GM19463 (cell line): ENCODE results near the gene PDE11A.

Experiments used
- ATAC-seq: cut with Tn5 transposase; IDR thresholded peaks from one replicate; pipeline ENCODE4 v1.9.1; 2021; ENCODE audit warnings: mild to moderate bottlenecking, moderate library complexity; ENCODE audit not compliant: unreplicated experiment

Gene PDE11A

DNA sequence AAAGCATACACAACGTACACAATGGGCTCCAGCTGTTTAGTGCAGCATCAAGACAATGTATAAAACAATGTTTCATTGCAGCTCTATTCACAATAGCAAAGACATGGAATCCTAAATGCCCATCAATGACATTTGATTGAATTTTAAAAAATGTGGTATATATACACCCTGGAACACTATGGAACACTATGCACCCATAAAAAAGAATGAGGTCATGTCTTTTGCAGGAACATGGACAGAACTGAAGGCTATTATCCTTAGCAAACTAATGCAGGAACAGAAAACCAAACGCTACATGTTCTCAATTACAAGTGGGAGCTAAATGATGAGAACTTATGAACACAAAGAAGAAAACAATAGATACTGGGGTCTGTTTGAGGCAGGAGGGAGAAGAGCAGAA lies 364.5 kb downstream of the PDE11A start:
- ATAC-seq, result no peak

DNA sequence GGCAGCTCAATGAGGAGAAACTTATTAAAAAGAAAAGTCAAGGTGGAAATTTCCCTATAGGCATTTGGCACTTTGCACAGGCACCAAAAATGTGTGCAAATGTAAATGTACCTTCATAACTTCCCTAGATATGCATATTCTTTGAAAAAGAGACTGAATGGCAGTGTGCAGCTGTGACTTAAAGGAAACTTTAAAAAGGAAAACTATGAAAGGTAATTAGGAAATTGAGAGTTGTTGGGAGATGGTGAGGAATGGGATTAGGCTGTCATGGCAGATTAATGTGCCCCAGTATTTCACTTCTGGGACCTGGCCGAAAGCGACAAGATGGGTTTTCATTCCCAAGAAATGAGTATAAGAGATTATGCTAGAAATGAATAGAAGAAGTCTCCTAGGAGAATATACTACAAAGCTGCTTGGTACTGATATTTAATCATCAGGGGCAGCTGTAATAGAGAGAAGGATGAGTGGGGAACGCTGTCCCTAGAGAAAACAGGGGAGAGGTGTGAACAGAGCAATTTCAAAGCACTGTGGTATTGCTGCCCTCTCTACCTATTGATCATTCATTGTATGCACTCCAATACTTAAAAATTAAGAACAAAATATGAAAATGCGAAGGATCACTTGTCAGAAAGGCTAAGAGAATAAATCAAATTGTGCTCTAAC lies 366.9 kb downstream of the PDE11A start:
- ATAC-seq, result no peak

DNA sequence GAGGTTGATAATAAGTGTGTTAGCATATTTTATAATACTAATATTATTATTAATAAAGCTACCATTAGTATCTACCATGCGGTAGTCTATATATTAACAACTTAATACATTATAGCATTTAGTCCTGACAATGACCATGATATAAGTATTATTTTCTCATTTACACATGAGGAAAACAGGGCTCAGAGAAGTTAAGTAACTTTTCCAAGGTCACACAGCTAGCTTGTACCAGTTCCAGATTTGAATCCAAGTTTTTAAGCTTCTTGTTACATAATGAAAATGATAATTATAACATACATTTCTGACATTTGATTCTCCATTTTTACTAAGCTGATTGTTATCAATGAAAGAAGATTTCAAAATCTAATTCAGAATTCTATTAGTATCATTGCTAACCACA lies 369.4 kb downstream of the PDE11A start:
- ATAC-seq, result no peak

DNA sequence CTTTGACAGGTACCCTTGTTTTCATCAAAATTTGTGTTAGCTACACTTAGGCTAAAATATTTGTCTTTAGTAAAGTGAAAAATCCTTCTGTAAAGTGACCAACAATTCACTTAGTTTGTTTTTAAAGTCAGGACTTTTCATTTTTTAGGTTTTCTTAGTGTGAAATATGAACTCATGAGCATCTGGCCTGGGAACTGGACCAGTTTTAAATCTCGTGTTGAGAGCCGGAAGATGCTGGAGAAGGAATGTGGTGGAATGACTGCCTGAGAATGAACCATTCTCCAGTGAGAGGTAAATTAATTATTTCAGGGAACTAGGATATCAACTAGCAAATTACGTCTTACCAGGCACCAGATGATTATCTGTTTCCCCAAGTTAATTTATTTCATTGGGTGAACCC lies 374.3 kb downstream of the PDE11A start:
- no peak for ATAC-seq

DNA sequence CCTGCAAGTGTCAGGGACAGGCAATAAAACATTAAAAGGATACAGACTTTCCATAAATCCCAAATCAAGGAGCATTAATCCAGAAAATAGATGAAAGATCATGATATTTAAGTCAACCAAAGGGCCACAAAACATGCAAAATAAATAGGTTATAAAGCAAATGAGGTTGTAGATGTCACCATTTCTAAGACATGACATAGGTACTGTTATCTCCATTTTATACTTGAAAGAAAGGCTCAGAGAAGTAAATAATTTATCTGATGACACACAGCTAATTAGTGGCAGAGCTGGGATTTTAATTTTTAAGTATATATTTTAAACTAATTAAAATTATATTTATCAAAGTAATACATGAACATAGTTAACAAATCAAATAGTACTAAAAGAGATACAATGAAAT lies 378.2 kb downstream of the PDE11A start:
- ATAC-seq, result no peak

DNA sequence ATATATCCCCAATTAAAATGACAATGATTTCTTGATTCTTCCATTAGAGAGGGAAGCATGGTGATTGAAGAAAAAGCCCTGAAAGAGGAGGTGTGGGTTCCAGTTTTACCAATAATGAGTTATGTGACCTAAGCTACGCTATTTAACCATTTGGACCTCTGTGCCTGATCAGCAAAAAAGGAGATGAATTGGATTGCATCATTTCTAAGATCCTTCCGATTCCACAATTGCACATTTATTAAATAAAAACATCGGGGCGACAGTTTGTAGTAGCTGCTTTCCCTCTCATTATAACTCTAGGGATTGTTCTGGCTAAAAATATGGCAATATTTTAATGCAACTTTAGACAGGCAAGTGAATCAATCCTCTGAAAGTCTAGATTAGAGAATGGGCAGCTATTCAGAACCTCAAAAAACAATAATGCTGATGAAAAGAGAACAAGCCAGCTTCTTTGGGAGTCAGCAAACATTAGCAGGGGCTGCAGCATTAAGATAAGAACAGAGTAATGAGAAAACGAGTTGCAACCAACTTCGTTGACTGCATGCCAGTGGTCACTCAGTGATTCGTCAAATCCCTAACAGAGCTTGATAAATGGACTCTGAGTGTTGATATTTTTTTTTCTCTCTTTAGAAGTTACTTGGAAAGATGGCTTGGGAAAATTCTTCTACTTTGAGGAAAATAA lies 378.8 kb downstream of the PDE11A start:
- ATAC-seq, result no peak

DNA sequence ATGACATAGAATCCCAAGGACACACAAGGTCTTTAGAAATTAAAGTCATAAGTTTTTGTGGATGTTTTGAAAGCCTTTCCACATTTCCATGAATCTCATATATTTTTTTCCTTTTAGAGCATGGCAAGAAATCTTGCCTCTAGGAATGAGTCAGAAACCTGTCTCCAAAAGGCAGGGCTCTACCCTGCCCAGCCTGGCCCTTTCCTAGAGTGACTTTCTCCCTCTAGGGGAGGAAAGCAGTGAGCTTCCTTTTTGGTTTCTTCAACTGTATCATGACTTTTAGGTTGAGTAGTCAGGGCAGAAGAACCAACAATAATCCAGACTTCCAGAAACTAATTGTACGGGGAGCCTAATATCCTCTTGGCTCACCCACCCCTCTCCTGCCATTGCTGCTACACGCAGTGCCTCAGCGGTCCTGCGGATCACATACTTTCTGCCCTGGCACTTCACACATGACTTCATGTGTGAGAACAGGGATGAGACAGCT lies 379.8 kb downstream of the PDE11A start:
- no peak for ATAC-seq

DNA sequence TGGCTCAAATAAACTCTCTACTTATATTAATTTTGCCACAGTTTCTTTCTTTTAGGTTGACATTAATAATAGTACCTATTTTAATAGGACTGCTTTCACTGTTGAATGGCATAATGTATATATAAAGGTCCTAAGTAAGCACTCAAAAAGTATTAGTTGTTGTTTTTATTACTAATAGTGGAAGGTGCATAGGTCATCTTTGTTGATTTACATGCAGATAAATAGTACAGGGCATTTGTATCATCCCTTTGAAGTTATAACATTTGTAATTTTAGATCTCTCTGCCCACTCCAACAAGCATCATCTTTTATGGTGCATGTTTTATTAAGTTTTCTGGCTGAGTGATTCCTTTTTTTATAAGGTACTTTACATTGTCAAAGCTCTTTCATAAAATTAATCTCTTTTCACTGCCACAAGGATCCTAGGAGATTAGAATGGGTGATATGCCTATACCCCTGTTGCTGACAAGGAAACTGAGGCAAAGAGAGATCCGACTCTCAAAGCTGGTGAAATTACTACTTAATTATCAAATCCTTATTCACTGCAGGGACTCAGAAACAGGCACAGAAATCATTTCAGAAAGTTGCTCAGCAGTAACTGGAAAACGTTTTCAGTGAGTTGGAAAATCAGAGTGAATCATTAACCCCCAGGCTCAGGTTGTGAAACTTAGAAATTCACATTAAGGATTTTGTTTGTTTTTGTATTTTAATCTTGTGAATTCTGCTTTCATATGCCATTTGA lies 380.4 kb downstream of the PDE11A start:
- ATAC-seq, result no peak

DNA sequence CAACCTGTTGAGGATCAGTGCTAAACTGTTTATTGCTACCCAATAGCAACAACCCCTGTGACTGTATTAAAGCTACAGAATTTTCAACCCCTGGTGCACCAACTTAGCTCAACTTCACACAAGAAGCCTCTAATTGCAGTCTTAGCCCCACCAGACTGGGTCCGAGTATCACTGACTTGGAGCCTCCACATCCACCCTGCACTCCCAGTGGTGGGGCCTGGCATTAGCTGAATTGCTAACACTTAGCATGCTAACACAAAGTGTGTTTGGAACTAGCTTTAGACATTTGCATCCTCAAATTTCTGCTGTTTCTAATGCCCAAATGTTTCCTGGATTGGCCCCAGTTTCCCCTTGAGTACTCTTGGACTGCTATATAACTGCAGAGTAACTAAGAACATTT lies 381.4 kb downstream of the PDE11A start:
- ATAC-seq, result no peak

DNA sequence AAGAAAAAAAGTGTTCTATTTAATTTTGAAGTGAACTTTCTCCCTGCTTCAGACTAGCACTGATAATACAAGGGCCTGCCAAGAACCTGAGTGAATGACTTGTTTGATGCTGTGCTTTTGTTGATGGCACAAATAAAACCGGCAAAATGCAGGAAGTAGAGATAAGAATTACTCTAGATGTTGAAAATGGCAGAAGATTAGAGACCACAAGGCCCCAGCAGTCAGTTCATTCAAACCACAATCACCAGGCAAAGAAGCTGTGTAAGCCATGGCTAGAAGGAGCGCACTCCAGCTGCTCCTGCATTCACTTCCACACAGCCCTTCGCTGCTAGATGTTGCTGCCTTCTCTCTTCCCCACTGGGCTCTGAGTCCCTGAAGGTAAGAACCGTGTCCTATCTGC lies 383.0 kb downstream of the PDE11A start:
- no peak for ATAC-seq

DNA sequence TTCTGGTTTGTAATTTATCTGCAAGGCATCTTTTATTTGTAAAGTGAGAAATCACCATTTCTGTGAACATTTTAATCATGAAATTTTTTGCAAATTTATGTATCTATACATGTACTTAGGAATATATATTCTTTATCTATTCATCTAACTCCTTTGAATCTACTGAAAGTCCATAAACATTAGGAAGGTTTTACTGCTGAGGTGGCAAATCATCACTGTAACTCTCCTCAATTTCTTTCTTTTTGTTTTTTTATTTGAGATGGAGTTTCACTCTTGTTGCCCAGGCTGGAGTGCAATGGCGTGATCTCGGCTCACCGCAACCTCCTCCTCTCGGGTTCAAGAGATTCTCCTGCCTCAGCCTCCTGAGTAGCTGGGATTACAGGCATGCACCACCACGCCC lies 383.7 kb downstream of the PDE11A start:
- ATAC-seq, result no peak

DNA sequence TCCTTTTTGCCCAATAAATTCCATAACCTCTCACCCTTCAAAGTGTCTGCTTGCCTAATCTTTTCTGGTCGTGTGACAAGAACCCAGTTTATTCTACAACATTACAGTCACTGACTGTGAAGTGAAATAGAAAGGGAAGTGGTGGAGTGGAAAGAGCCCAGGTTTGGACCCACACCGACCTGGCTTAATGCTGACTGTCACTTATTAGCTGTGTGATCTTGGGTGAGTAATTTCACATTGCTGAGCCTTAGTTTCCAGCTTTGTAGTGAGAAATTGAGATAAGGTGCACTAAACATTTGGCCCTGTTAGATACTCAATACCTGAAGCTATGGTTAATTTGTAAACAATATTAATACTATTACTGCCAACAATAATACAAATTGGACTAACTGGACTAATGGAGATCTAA lies 388.9 kb downstream of the PDE11A start:
- no peak for ATAC-seq

DNA sequence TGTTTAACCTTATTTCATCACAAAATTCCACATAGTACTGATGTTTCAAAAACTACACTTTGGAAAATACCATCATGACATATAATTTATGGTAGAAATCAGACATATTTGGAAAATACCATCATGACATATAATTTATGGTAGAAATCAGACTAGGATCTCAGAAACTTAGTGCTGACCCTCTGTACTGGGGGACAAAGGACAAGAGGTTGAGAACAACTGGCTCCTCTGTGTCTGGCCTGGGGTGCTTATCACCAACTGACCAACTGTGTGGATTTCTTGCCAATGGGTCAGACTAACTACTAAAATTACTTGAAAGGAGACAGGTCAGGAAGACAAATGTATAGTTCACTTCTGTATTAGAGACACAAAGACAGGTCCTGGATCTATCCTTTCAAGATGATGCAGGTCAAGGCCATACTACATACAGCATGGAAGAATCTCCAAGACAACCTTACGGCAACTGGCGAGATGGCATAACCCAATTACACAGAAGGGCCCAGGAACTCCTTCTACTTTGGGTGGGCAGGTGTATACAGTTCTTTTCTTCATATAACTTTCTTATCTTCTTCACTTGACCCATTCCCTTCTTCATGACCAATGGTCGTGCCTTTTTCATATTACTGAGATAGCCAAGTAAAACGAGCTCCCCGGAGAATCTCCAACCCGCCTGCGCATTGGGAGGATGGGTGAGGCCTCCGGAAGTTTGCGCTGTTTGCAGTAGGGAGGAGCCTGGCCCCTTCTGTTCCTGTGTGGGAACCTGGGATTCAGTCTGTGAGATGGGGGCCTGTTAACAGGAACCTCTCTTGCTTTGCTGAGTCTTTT lies 389.5 kb downstream of the PDE11A start:
- no peak for ATAC-seq

DNA sequence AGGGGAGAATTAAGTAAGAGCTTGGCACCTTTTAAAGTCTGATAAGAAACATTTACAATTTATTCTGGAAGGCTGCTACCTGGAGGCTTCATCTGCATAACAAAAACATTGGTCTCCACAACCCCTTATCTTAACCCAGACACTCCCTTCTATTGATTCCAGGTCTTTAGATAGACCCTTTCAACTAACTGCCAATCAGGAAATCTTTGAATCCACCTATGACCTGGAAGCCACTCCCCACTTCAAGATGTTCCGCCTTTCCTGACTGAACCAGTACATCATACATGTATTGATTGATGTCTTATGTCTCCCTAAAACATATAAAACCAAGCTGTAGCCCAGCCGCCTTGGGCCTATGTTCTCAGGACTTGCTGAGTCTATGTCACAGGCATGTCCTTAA lies 390.6 kb downstream of the PDE11A start:
- ATAC-seq, result no peak

DNA sequence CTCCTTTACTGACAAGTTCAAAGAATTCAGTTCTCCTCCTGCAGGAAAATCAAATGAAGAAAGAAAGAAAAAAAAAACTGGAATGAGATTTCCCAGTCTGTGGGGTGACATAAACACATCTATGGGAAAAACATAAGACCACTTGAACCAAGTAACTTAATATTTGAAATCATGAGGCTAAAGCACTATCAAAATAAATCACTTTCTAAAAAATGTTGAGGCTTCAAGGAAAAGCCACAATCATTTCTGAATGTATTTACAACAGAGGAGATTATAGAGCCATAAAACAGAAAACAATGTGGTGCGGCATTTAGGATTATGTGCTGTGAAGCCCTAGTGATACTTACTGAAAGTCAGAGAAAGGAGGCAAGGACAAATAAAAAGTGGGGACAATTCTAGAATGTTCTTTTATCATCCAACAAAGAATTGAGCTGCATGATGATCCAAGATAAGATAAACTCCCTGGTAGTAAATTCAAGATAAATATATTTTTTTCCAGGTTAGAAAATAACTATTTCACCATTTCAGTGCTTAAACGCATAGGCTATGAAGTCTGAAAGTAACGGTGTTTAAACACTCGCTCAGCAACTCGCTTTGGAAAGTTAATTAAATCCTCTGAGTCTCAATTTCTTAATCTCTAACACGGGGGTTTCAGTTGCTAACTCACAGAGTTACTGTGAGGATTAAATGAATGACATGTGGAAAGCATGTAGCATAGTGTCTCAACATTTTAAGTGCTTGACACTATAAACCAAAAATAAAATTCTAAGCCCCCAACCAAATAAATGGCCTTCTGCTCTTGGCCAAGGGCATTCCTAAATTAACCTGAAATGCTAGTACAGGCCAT lies 391.5 kb downstream of the PDE11A start:
- no peak for ATAC-seq

DNA sequence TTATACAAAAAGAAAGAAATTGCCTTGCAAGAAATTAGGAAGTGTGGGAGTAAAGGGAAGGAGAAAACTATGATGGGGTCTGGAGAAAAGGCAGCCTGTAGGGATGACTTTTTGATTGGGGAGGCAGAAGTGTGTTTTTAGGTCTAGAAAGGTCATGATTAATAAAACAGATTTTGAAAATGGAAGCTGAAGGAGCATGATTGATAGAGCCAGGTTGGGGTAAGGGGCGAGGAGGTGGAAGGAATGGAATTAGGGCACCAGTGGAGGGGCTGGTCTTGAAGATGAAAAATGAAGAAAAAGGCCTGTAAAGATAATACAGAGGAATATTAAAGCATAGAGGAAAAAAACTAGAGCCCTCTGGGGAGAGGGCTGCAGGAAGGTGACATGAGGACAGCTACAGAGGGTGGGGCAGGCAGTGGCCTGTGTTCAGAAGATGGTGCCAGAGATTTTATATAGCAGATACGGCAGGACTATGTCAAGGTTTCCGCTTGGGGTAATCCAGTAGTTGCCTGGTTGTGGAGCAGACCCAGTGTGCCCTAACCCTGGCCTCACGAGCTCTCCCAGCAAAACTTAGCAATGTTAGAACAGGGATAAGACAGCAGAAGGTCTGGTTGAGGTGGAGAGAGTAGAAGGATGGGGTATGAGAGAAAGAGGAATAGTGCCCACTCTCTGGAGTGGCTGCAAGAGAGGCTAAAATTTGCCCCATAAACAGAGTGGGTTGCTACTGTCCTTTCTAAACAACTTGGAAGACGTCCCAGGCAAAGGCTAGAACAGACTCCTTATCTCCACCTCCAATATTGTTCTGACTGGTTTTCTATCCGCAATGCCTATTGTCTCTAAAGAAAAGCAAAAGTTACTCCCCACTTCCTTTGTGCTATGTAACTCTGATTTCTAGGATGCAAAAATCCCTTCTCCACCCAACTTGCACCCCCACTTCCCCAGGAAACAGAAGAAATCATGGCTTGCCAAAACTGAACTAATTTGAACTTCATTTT lies 392.7 kb downstream of the PDE11A start:
- no peak for ATAC-seq

DNA sequence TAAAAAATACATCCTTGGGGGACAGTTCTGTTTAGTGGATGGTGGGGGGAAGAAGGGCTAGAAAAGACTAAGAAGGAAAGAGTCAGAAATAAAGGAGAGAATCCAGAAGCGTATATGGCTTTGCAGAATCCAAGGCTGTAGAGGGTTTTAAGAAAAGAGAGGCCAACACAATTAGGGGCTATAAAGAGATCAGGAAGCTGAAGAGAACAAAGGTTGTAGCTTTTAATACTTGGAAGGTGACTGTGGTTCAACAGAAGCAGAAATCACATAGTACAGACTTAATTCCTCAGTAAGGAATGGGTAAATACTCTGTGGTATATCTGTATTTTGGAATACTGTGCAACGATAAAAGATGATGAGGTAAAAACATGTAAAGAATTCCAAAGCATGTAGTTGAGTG lies 393.6 kb downstream of the PDE11A start:
- ATAC-seq, result no peak

DNA sequence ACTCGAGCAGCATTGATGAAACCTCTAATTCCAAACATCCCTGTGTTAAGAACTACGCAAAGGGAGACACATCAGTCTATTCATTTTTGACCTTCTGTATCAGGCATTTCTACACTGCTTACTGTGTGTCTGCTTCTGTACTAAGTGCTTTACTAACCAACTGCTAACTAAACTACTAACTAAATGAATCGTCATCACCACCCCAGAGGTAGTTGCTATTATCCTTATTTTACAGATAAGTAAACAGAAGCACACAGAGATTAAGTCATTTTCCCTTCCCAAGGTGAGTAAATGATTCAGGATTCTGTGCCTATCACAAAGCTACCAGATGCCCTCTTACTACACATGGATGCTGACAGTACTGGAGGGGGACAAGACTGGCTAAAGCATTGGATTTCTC lies 395.9 kb downstream of the PDE11A start:
- no peak for ATAC-seq

DNA sequence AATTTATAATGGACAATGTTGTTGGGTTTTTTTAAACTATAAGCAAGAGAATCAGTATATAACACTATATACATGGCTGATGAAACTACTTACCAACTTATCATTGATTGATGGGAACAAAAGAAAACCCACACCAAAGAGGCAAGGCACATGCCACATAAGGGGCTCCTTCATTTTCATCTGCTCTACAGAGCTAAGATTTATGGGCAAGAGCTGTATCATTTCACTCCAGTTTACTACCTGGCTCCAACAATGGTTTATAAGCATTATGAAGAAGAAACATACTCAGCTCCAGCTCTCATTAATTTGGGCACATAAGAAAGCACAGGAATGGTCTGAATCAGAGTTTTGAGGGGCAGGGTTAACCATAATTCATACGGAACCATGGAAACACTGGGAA lies 396.8 kb downstream of the PDE11A start:
- no peak for ATAC-seq
